SK-N-SH (cell line): ENCODE data around the gene ASZ1. TPM values are rescaled to one million over a fixed set of nuclear protein-coding genes. Genes with fewer than 3 reads are reported as not detected.

ENCODE experiments used
- CTCF ChIA-PET: fragments of 300-600, 350-600 bp; formaldehyde crosslinking; extraction: SDS; loops from one replicate; lab custom pipeline; 2021; lab: Yijun Ruan, JAX
- POLR2A ChIA-PET: fragments of 350-600 bp; sonication (Branson Sonifier 250); formaldehyde crosslinking; extraction: SDS; loops from one replicate; lab custom pipeline; 2020; ENCODE audit warnings: antibody characterized with exemption, inconsistent platforms; lab: Yijun Ruan, JAX
- DNase-seq: peaks from one replicate; pipeline ENCODE4 v3.0.0; 2012
- H2AFZ ChIP-seq: fragments of 200-600 bp; sonication (generic); 2 replicates; pipeline ENCODE4 v1.8.1; 2016; ENCODE audit warnings: antibody characterized with exemption, mild to moderate bottlenecking, low read depth
- H3F3A ChIP-seq: fragments of 200-600 bp; sonication (generic); replicated peaks from 2 replicates; pipeline ENCODE3; 2016; ENCODE audit warnings: antibody characterized with exemption, mild to moderate bottlenecking; ENCODE audit not compliant: insufficient read depth
- H3K27ac ChIP-seq, 2 experiments: fragments of 200-500 bp in 1 of 2; fragments of 200-600 bp in 1 of 2; sonication (Bioruptor generic) in 1 of 2; sonication (generic), shearing (Covaris generic) in 1 of 2; 2 replicates each; pipeline versions ENCODE4 v1.5.1 to v1.6.1; 2014 to 2016; ENCODE audit warnings: low read depth in 2 of 2, inconsistent platforms in 1 of 2, low read length in 1 of 2, mild to moderate bottlenecking in 1 of 2, mixed read lengths in 1 of 2
- H3K27me3 ChIP-seq: fragments of 200-600 bp; sonication (generic), shearing (Covaris generic); 2 replicates; pipeline ENCODE4 v1.6.1; 2016; ENCODE audit warnings: mixed run types; ENCODE audit not compliant: insufficient read depth
- H3K36me3 ChIP-seq, 2 experiments: fragments of 200-500 bp in 1 of 2; fragments of 200-600 bp in 1 of 2; sonication (Bioruptor generic) in 1 of 2; sonication (generic) in 1 of 2; replicated peaks in 1 of 2; 2 replicates each; pipeline versions ENCODE3 to v1.5.1; 2014 to 2016; ENCODE audit warnings: low read length in 1 of 2, mild to moderate bottlenecking in 1 of 2; ENCODE audit not compliant: insufficient read depth in 2 of 2, control insufficient read depth in 1 of 2
- H3K4me1 ChIP-seq, 2 experiments: fragments of 200-500 bp in 1 of 2; fragments of 200-600 bp in 1 of 2; sonication (Bioruptor generic) in 1 of 2; sonication (generic), shearing (Covaris generic) in 1 of 2; 2 replicates each; pipeline versions ENCODE4 v1.5.1 to v1.6.1; 2014 to 2016; ENCODE audit warnings: low read depth in 1 of 2, low read length in 1 of 2, mixed run types in 1 of 2; ENCODE audit not compliant: insufficient read depth in 2 of 2, control insufficient read depth in 1 of 2
- H3K4me2 ChIP-seq: fragments of 200-600 bp; sonication (generic), shearing (Covaris generic); 2 replicates; pipeline ENCODE4 v1.6.1; 2017; ENCODE audit warnings: mixed run types
- H3K4me3 ChIP-seq, 2 experiments: fragments of 200-500 bp in 1 of 2; fragments of 200-600 bp in 1 of 2; sonication (Bioruptor generic) in 1 of 2; sonication (generic), shearing (Covaris generic) in 1 of 2; 2 replicates each; pipeline versions ENCODE4 v1.5.1 to v1.8.1; 2014 to 2016; ENCODE audit warnings: low read depth in 2 of 2, inconsistent platforms in 1 of 2, low read length in 1 of 2, mild to moderate bottlenecking in 1 of 2, mixed read lengths in 1 of 2, moderate library complexity in 1 of 2
- H3K79me2 ChIP-seq: fragments of 200-600 bp; sonication (generic); 2 replicates; pipeline ENCODE4 v1.8.1; 2017; ENCODE audit warnings: mild to moderate bottlenecking; ENCODE audit not compliant: insufficient read depth
- H3K9ac ChIP-seq: fragments of 200-600 bp; sonication (generic); 2 replicates; pipeline ENCODE4 v1.6.1; 2017; ENCODE audit warnings: mixed run types
- H3K9me2 ChIP-seq: fragments of 200-600 bp; sonication (generic); 2 replicates; pipeline ENCODE4 v1.6.1; 2017; ENCODE audit warnings: mixed run types
- H3K9me3 ChIP-seq: fragments of 200-600 bp; sonication (generic); 2 replicates; pipeline ENCODE4 v1.6.1; 2017; ENCODE audit warnings: mixed run types, mild to moderate bottlenecking, moderate library complexity
- H4K20me1 ChIP-seq: fragments of 200-600 bp; sonication (generic); 2 replicates; pipeline ENCODE4 v1.6.1; 2017; ENCODE audit warnings: mild to moderate bottlenecking, mixed run types; ENCODE audit not compliant: insufficient read depth
- CHD2 ChIP-seq: fragments of 150-350 bp; IDR thresholded peaks from 2 replicates; pipeline ENCODE4 v1.6.1; 2018; ENCODE audit warnings: low read length; ENCODE audit not compliant: partially characterized antibody
- ELF1 ChIP-seq: IDR thresholded peaks from 2 replicates; pipeline ENCODE4 v1.4.0; 2012
- EZH2phosphoT487 ChIP-seq: fragments of 200-600 bp; sonication (generic); IDR thresholded peaks from 2 replicates; pipeline ENCODE4 v1.6.1; 2017; ENCODE audit warnings: low read depth, mixed run types, mild to moderate bottlenecking, antibody characterized with exemption, moderate library complexity, borderline replicate concordance
- FOSL2 ChIP-seq: IDR thresholded peaks from 2 replicates; pipeline ENCODE4 v1.4.0; 2012; ENCODE audit warnings: low read depth, mild to moderate bottlenecking, moderate library complexity, borderline replicate concordance
- JUND ChIP-seq: IDR thresholded peaks from 2 replicates; pipeline ENCODE4 v1.4.0; 2012
- MXI1 ChIP-seq: IDR thresholded peaks from 2 replicates; pipeline ENCODE4 v1.6.1; 2012; ENCODE audit warnings: mild to moderate bottlenecking, low read depth, low read length, improper control_type of control experiment
- NRF1 ChIP-seq: IDR thresholded peaks from 2 replicates; pipeline ENCODE4 v1.6.1; 2012; ENCODE audit warnings: low read depth, mild to moderate bottlenecking, low read length
- PBX3 ChIP-seq: IDR thresholded peaks from 2 replicates; pipeline ENCODE4; 2012
- SIN3A ChIP-seq: IDR thresholded peaks from 2 replicates; pipeline ENCODE4 v1.6.1; 2012; ENCODE audit warnings: low read depth, mild to moderate bottlenecking, low read length, moderate library complexity, borderline replicate concordance
- WGBS: methylation state at CpG from one replicate; pipeline ENCODE4 v1.1.6; 2017; ENCODE audit warnings: low lambda C conversion rate; 5-methylcytosine and 5-hydroxymethylcytosine counted together
- polyA plus RNA-seq, 3 experiments: library from polyadenylated mRNA; depleted of rRNA; stranded (reverse); fragments of >200 nt; gene quantifications; 2 replicates each; pipeline ENCODE4 v1.2.3, GENCODE V29; 2012
- TF ChIP-seq, protein P1 (sequence below): IDR thresholded peaks from 2 replicates; pipeline ENCODE4 v1.4.0; 2012; ENCODE audit warnings: low read depth, borderline replicate concordance

The ASZ1 gene
- polyA plus RNA-seq, 1 of the 3 experiments (the other 2 are of a cell fraction), result not detected

DNA sequence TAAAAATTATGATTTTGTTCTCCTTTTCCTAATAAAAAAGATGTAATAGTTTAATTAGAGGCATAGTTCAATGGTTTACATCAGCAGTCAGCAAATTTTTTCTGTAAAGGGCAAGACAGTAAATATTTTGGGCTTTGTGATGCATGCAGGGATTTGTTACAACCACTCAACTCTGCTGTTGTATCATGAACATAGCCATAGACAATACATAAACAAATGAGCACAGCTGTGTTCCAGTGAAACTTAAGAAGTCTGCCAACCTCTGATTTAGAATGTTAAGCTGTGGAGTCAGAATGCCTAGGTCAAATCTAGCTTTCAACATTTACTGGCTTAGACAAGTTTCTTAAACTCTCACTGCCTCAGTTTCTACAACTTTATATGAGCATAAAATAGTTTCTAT is 31.6 kb downstream of the ASZ1 start:
- Histone ChIP-seq H3F3A (no peaks in the 10 kb centered on the region), H3K9me2 (no peaks in the 10 kb centered on the region), H3K27ac (no peak overlapping the region), H4K20me1 (no peaks in the 10 kb centered on the region), H3K4me1 (no peaks in the 10 kb centered on the region)
- no peak for TF ChIP-seq FOSL2
- no peak for TF ChIP-seq MXI1
- TF ChIP-seq NRF1, result no peak
- no peak for TF ChIP-seq CHD2
- TF ChIP-seq, protein P1, sequence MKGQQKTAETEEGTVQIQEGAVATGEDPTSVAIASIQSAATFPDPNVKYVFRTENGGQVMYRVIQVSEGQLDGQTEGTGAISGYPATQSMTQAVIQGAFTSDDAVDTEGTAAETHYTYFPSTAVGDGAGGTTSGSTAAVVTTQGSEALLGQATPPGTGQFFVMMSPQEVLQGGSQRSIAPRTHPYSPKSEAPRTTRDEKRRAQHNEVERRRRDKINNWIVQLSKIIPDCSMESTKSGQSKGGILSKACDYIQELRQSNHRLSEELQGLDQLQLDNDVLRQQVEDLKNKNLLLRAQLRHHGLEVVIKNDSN, result no peak
- TF ChIP-seq, all 33 proteins: peak for 0
- Histone ChIP-seq H3K79me2 (no peaks in the 10 kb centered on the region), H2AFZ (no peak overlapping the region), H3K9me3 (no peaks in the 10 kb centered on the region), H3K27me3 (peaks cover 45% of the 10 kb centered on the region), H3K4me3 (no peak overlapping the region), H3K36me3 (no peaks in the 10 kb centered on the region), H3K9ac (no peak overlapping the region), H3K4me2 (no peak overlapping the region)
- DNase-seq, result no peak
- CTCF ChIA-PET, result interaction anchor here (1.6 kb wide), 1 partner anchor 11 kb away, joined by 3 read pairs; no protein-coding TSS in a partner anchor
- POLR2A ChIA-PET, result no interaction called here

DNA sequence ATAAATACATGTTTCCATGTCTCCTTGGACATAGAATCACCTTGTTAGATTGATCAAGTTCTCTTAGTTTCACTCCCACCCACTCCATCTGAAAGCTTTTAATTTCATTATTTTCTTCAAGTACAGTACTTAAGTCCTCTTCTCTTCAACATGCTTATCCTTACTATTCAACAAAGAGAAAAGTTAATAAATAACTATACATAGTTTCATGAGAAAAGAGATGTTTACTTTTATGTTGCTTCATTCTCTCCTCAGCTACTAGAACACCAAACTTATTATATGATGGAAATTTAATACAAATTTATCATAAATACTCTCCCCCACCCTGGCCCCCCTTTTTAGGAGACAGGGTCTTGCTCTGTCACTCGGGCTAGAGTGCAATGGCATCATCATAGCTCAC is 33.5 kb downstream of the ASZ1 start:
- DNase-seq, result no peak
- H3K9me2 ChIP-seq, result no peaks in the 10 kb centered on the region
- CTCF ChIA-PET, result no interaction called here

GRCh38 chr7:117389871-117390270 is 37.4 kb downstream of the ASZ1 start:
- Histone ChIP-seq H3K9me3 (no peaks in the 10 kb centered on the region), H3K4me3 (no peak overlapping the region), H3K9ac (no peak overlapping the region), H3K79me2 (no peaks in the 10 kb centered on the region), H2AFZ (no peak overlapping the region), H4K20me1 (no peaks in the 10 kb centered on the region), H3K4me1 (no peaks in the 10 kb centered on the region; a peak in 1 of 4 replicates), H3K27ac (no peak overlapping the region)
- 36% methylated on average over 3 of the region's 3 CpGs for WGBS
- no peak for DNase-seq
- CTCF ChIA-PET, result interaction anchor here (0.6 to 1.2 kb wide), 2 partner anchors 9 to 460 kb away, joined by 3 read pairs; no protein-coding TSS in a partner anchor
- TF ChIP-seq SIN3A, result no peak
- no peak for TF ChIP-seq ELF1
- TF ChIP-seq NRF1, result no peak
- TF ChIP-seq, all 33 proteins: peak for 0
- Histone ChIP-seq H3K9me2 (no peaks in the 10 kb centered on the region), H3K27me3 (peaks cover 14% of the 10 kb centered on the region; the same call in 1 of the 2 replicates), H3F3A (peaks cover 6% of the 10 kb centered on the region), H3K36me3 (no peaks in the 10 kb centered on the region), H3K4me2 (no peak overlapping the region)
- POLR2A ChIA-PET, result no interaction called here

More for the DNA sequence above, 33.5 kb downstream of the ASZ1 start:
- Histone ChIP-seq H3K4me1 (no peaks in the 10 kb centered on the region), H3K4me2 (no peak overlapping the region), H3K9ac (no peak overlapping the region), H3K4me3 (no peak overlapping the region), H3K79me2 (no peaks in the 10 kb centered on the region), H3F3A (no peaks in the 10 kb centered on the region), H3K36me3 (no peaks in the 10 kb centered on the region), H2AFZ (no peak overlapping the region), H3K27me3 (peaks cover 29% of the 10 kb centered on the region; the same call in 1 of the 2 replicates), H4K20me1 (no peaks in the 10 kb centered on the region), H3K9me3 (no peaks in the 10 kb centered on the region), H3K27ac (no peak overlapping the region)
- WGBS, result 0% methylated on average over 1 of the region's 1 CpG
- TF ChIP-seq CHD2 (no peak), EZH2phosphoT487 (no peak), PBX3 (no peak), JUND (no peak)
- POLR2A ChIA-PET, result no interaction called here
